Activated T-cell treated with anti-CD3 and anti-CD28 coated beads for 4 hours (primary cell): ENCODE data around the gene MEF2D.
A peak's percentile ranks its signal among the peaks of the same experiment; 100 is the strongest.

Source experiments
- DNase-seq: peaks from one replicate; pipeline ENCODE4 v3.0.0-alpha.2; 2020

Gene MEF2D

GRCh38 chr1:156499194-156499841, 1.3 kb downstream of the MEF2D start:
- no peak for DNase-seq

DNA sequence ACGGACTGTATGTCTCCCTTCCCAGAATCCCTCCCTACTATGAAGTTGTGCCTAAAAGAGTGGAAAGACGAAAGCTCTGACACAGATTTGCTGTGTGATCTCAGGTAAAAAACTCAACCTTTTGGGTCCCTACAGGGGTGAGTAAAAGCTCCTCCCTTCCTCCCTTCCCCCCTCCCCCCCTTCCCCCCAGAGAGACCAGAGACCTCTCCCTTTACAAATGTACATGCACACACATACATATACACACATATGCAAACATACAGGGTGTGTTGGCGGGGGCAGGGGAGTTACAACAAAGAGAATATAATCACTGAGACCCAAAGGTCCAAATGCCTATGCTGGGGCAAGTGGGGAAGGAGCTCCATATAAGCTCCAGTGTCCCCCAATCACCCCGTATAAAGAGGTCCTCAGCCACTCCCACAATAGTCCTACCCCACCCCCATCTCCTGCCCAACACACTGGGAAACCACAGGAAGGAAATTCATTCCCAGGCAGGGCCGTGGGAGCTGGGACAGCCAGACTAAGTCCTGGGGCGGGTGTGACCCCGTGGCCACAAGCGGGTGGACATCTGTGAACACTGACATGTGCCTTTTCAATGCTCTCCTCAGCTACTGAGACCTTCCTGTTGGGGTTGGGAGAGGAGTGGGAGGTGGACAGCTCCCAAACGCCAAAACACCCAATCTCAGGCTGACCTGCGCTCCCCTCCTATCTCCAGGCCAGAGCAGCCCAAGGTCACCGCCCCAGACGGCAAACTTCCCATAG, 2.0 kb downstream of the MEF2D start:
- no peak for DNase-seq

GRCh38 chr1:156497743-156498431, 2.7 kb downstream of the MEF2D start:
- no peak for DNase-seq

DNA sequence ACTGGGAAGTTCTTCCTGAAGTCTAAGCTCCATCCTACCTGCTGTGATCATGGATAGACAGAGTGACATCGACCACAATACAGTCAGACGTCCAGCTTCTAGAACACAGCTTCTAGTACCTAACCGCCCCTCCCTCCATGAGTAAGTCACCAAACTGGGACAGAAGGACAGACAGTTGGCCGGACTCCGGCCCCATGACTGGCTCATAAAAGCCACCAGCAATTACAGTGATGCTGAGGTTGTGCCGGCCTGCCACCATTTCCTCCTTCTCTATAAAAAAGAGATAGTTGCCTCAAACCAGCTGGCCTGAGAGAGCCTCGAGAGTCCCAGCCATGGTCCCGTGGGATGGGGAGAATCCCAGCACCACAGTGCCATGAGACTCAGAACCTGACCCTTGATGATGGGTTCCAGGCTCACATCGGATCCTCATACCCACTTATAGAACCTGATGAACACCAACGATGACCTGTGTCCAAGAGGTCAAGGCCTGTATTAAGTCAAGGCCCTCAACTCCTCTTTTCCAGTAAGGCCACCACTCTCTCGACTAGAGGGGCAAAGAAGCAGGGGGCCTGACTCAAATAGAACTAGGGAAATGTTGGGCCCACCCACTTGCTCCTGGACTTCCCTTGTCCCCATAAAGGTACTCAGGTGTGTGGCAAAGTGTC, 3.4 kb downstream of the MEF2D start:
- DNase-seq, result no peak

GRCh38 chr1:156496211-156496761, 4.3 kb downstream of the MEF2D start:
- DNase-seq, result no peak

DNA sequence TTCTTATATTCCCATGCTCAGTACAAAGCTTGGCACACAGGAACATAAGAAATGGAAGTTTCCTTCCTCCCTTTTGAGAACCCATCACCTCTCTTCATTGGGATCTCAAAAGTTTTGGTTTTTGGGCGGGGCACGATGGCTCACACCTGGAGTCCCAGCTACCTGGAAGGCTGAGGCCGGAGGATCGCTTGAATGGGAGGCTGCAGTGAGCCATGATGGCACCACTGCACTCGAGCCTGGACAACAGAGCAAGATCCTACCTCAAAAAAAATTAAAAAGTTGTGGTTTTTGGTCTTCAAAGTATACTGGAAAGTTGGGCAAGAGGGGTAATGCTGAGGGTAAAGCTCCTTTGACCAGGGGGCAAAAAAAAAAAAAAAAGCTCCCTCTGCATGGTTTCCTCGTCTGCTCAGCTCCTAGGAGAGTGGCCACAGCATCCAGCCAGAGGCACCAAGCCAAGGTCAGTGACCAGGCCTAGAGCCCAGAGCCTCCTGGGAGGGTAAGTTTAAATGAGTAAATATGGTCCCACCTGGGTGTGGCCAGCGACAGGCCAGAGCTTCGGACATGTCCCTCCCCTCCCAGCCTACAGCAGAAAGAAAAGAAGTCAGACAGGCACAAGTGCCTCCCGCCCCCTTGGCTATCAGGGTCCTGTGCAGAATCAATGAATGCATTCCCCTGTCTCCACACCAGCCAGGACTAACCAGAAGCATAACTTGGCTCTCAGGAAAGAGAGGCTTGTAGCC, 5.0 kb downstream of the MEF2D start:
- no peak for DNase-seq

DNA sequence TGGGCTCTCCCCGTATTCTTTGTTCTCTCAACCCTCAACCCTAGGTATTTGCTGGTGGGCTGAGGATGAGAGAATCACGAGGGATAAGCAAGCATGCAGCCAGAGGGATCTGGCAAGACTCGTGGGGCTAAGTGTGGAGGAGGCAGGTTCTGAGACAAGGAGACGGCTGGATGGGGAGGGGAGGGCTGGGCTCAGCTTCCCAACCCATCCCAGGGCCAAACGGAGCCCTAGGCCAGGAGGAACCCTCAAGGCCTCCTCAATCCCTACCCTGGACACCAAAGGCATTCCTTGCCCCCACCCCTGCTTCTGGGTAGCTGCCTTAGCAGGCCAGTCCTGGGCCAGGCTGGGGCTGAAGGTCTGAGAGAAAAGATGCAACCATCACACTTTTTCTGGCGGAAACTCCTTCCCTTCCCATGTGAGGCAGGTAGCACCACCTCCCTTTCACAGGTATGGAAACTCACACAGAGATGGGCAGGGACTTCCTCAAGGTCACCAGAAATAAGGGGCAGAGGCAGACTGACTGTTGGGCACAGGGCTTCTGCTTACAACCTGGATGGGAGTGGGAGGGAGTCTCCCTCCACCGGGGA, 6.2 kb downstream of the MEF2D start:
- no peak for DNase-seq

DNA sequence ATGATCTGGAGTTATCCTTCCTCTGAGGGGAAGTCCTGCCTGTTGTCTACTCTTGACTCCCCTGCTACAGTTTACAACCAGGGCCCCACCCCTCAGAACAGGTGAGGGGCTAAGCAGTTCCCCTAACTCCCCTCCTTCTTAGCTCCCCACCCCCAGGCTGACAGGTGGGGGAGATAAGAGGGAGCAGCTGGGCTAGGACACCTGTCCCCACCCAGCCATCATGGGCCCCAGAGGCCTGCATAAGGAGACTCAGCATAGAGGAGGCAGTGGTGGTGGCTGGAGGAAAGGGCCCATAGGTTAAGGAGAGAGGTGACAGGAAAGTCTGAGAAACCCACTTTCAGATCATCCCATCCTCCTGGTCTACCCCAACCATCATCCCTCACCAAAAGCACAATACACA, 6.8 kb downstream of the MEF2D start:
- no peak for DNase-seq

- no peak for DNase-seq
These were observed 7.4 kb downstream of the MEF2D start for GRCh38 chr1:156493154-156493631.

GRCh38 chr1:156492591-156493080, 7.9 kb downstream of the MEF2D start:
- DNase-seq, result no peak

DNA sequence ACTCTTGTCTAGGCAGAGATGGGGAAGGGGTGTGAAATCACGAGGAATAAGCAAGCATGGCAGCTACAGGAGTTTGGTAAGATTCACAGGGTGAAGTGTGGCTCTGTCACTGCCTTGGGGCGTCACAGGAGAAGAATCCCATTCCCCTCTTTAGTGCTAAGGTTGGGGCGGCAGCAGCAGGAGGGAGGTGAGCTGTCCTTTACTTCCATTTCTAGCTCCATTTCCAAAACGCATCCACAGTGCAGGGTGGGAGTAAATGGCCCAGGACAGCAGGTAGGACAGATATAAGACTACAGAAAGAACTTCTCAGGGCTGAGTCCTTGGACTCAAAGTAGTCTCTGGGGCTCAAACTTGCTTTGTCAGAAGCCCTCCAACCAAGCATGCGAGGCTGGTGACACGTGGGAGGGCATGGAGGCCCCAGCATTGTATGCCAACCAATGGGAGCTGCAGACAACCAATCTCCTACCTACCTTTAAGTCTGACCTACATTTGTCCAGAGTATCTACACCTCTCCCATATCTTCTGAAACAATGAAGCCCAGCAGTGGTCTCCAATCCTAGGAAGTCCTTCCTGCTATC, 8.5 kb downstream of the MEF2D start:
- no peak for DNase-seq

- no peak for DNase-seq
These were observed 9.2 kb downstream of the MEF2D start for GRCh38 chr1:156491151-156491949.

GRCh38 chr1:156490401-156491032, 10.1 kb downstream of the MEF2D start:
- DNase-seq, result no peak

- no peak for DNase-seq
These were observed 10.7 kb downstream of the MEF2D start for GRCh38 chr1:156489935-156490293.

- peak; percentile 56 for DNase-seq
These were observed 11.2 kb downstream of the MEF2D start for GRCh38 chr1:156489166-156489934.

DNA sequence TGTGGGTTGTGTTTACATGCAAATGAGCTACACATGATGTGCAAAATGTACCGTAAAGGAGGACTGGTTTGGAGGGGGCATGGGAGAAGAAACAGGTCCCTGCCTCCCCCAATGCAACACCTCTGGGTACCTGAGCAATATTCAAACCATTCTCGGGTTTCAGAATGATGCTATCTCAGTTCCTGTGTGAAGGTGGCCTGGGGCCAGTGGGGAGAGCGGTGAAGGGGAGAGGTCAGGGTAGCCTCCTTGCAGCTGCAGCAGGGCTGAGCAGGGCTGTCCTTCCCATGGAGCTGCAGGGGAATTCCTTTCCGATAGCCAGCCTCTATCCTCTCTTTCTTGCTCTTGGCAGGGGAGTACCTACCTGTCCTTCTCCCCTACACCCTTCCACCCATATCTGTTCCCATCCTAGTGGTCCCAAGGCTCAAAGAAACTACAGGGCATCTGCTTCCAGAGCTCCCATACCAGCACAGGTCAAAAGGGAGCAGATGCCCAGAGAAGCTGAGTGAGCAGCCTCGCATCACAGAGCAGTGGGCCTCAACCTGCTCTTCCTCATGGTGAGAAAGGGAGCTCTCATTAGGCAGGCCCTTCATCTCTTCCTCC, 11.9 kb downstream of the MEF2D start:
- no peak for DNase-seq

GRCh38 chr1:156487862-156488261, 12.7 kb downstream of the MEF2D start:
- DNase-seq, result no peak

GRCh38 chr1:156486421-156487344, 13.9 kb downstream of the MEF2D start:
- DNase-seq, result no peak
